PC-9 (cell line): ENCODE measurements around the gene HMGCL. TPM values are rescaled to one million over a fixed set of nuclear protein-coding genes. Genes with fewer than 3 reads are reported as not detected.

Source experiments
- BruUV-seq: library from RNA; stranded (reverse); fragments of 400-500 nt; replicated peaks from 2 replicates; lab custom pipeline; 2021; lab: Mats Ljungman, UMichigan
- CTCF ChIA-PET: fragments of 300-600 bp; sonication (Branson Sonifier 250); formaldehyde crosslinking; loops from one replicate; lab custom pipeline; 2022; ENCODE audit warnings: antibody characterized with exemption; lab: Charles Lee
- POLR2A ChIA-PET: fragments of 300-600 bp; sonication (Branson Sonifier 250); formaldehyde crosslinking; loops from one replicate; lab custom pipeline; 2022; ENCODE audit warnings: antibody characterized with exemption; ENCODE audit not compliant: unreplicated experiment; lab: Charles Lee
- DNase-seq, 2 experiments: peaks; one replicate each; pipeline versions ENCODE4 v3.0.0 to v3.0.0-alpha.2; 2015 to 2022; ENCODE audit warnings: mixed read lengths in 1 of 2
- H2AFZ ChIP-seq: fragments of 200-600 bp; sonication (generic); 2 replicates; pipeline ENCODE4 v1.8.1; 2017; ENCODE audit warnings: antibody characterized with exemption
- H3F3A ChIP-seq: fragments of 200-600 bp; sonication (generic); 2 replicates; pipeline ENCODE4 v1.8.1; 2017; ENCODE audit warnings: antibody characterized with exemption, mild to moderate bottlenecking, low read depth; ENCODE audit not compliant: insufficient read depth
- H3K27ac ChIP-seq: fragments of 200-600 bp; sonication (generic); 2 replicates; pipeline ENCODE4 v1.6.1; 2016; ENCODE audit warnings: mixed run types
- H3K27me3 ChIP-seq: fragments of 200-600 bp; sonication (generic); 2 replicates; pipeline ENCODE4 v1.6.1; 2016; ENCODE audit warnings: low read depth, mixed run types; ENCODE audit not compliant: insufficient read depth
- H3K36me3 ChIP-seq: fragments of 200-600 bp; sonication (generic); 2 replicates; pipeline ENCODE4 v1.6.1; 2016; ENCODE audit warnings: low read depth, mixed run types
- H3K4me1 ChIP-seq: fragments of 200-600 bp; sonication (generic); replicated peaks from 2 replicates; pipeline ENCODE4 v1.6.1; 2016; ENCODE audit warnings: mixed run types; ENCODE audit not compliant: insufficient read depth
- H3K4me2 ChIP-seq: fragments of 200-600 bp; sonication (generic); 2 replicates; pipeline ENCODE4 v1.6.1; 2017; ENCODE audit warnings: mixed run types
- H3K4me3 ChIP-seq: fragments of 200-600 bp; sonication (generic); 2 replicates; pipeline ENCODE4 v1.6.1; 2016; ENCODE audit warnings: mixed run types
- H3K79me2 ChIP-seq: fragments of 200-600 bp; sonication (generic); 2 replicates; pipeline ENCODE4 v1.6.1; 2017; ENCODE audit warnings: low read depth, mixed run types
- H3K9me2 ChIP-seq: fragments of 200-600 bp; sonication (generic); 2 replicates; pipeline ENCODE4 v1.8.1; 2017; ENCODE audit warnings: mild to moderate bottlenecking; ENCODE audit not compliant: insufficient read depth
- H3K9me3 ChIP-seq: fragments of 200-600 bp; sonication (generic); 2 replicates; pipeline ENCODE4 v1.8.1; 2016; ENCODE audit warnings: low read depth; ENCODE audit not compliant: insufficient read depth
- H4K20me1 ChIP-seq: fragments of 200-600 bp; sonication (generic); 2 replicates; pipeline ENCODE4 v1.8.1; 2017; ENCODE audit not compliant: insufficient read depth
- CTCF ChIP-seq: fragments of 200-600 bp; sonication (generic); conservative IDR thresholded peaks from 2 replicates; pipeline ENCODE4 v1.6.1; 2017; ENCODE audit warnings: mixed run types, antibody characterized with exemption, mild to moderate bottlenecking, moderate library complexity
- EZH2 ChIP-seq: fragments of 200-600 bp; sonication (generic); IDR thresholded peaks from 2 replicates; pipeline ENCODE4 v1.8.0; 2017; ENCODE audit warnings: antibody characterized with exemption, low read depth
- intact Hi-C: fragments of 100-400 bp; cut with micrococcal nuclease; formaldehyde crosslinking; loops from one replicate; pipeline ENCODE4 v1.10.0; 2022; ENCODE audit not compliant: unreplicated experiment
- total RNA-seq: library from RNA; stranded (reverse); gene quantifications from 2 replicates; pipeline ENCODE4 v1.2.3, GENCODE V29; 2021

The HMGCL gene
- total RNA-seq, 1 experiment from 2014 or later: 43.2 TPM

GRCh38 chr1:23793861-23794731 is 31.1 kb downstream of the HMGCL start:
- no peaks in the 10 kb centered on the region for H3K36me3 ChIP-seq
- no peak overlapping the region for H3K4me3 ChIP-seq
- H3K9me3 ChIP-seq: no peaks in the 10 kb centered on the region
- H3F3A ChIP-seq: peaks cover 22% of the 10 kb centered on the region
- H3K27ac ChIP-seq: no peak overlapping the region
- no peak overlapping the region for H3K4me2 ChIP-seq
- H3K4me1 ChIP-seq: peaks cover 21% of the 10 kb centered on the region
- TF ChIP-seq CTCF (no peak), EZH2 (no peak)
- no peaks in the 10 kb centered on the region for H3K27me3 ChIP-seq
- peaks cover 21% of the 10 kb centered on the region for H3K79me2 ChIP-seq
- H3K9me2 ChIP-seq: no peaks in the 10 kb centered on the region
- POLR2A ChIA-PET: interaction anchor here (0.6 kb wide), 1 partner anchor 16 kb away, joined by 4 read pairs; no protein-coding TSS in a partner anchor
- DNase-seq: no peak
- intact Hi-C loops: no loop called here
- no TSS peak for BruUV-seq
- CTCF ChIA-PET: no interaction called here
- no peaks in the 10 kb centered on the region for H4K20me1 ChIP-seq
- no peak overlapping the region for H2AFZ ChIP-seq

GRCh38 chr1:23793018-23793781 is 32.0 kb downstream of the HMGCL start:
- Histone ChIP-seq H3K27ac (no peak overlapping the region), H3F3A (peaks cover 24% of the 10 kb centered on the region), H3K9me3 (no peaks in the 10 kb centered on the region), H3K27me3 (no peaks in the 10 kb centered on the region), H3K9me2 (no peaks in the 10 kb centered on the region), H2AFZ (no peak overlapping the region), H4K20me1 (no peaks in the 10 kb centered on the region), H3K4me3 (no peak overlapping the region), H3K36me3 (no peaks in the 10 kb centered on the region), H3K79me2 (peaks cover 21% of the 10 kb centered on the region), H3K4me2 (no peak overlapping the region), H3K4me1 (peaks cover 15% of the 10 kb centered on the region)
- intact Hi-C loops: no loop called here
- DNase-seq: peak in 1 of 2 experiments; percentile 83
- CTCF ChIA-PET: interaction anchor here (0.5 kb wide), 1 partner anchor 21 kb away, joined by 3 read pairs; no protein-coding TSS in a partner anchor
- BruUV-seq: no TSS peak
- POLR2A ChIA-PET: interaction anchor here (0.6 to 0.7 kb wide), 2 partner anchors 16 to 142 kb away, joined by 3 to 4 read pairs; no protein-coding TSS in a partner anchor
- no peak for TF ChIP-seq EZH2
- no peak for TF ChIP-seq CTCF
